DMS 273 (cell line): ENCODE results near the gene MBNL1.
"Not testable (repeated sequence)": the region's sequence is repeated elsewhere in the genome, so short reads cannot be mapped to it uniquely, and the experiment has no call there.

Experiments
- DNase-seq: peaks from one replicate; lab custom pipeline; 2025; ENCODE audit not compliant: unreplicated experiment; lab: John Stamatoyannopoulos, UW

Gene MBNL1

GRCh38 chr3:152317184-152317583 lies 48.5 kb downstream of the MBNL1 start:
- no peak for DNase-seq

GRCh38 chr3:152317956-152318355 lies 49.2 kb downstream of the MBNL1 start:
- no peak for DNase-seq

- no peak for DNase-seq
Observed at GRCh38 chr3:152318512-152318911, 49.8 kb downstream of the MBNL1 start.

GRCh38 chr3:152319256-152319655 lies 50.5 kb downstream of the MBNL1 start:
- DNase-seq: no peak

GRCh38 chr3:152319831-152320617 lies 51.3 kb downstream of the MBNL1 start:
- peak; percentile 53 for DNase-seq

GRCh38 chr3:152321200-152321954 lies 52.6 kb downstream of the MBNL1 start:
- DNase-seq: no peak

- no peak for DNase-seq
Observed at GRCh38 chr3:152321955-152322377, 53.2 kb downstream of the MBNL1 start.

GRCh38 chr3:152322756-152323155 lies 54.0 kb downstream of the MBNL1 start:
- no peak for DNase-seq

- DNase-seq: no peak
Observed at GRCh38 chr3:152323834-152324233, 55.1 kb downstream of the MBNL1 start.

GRCh38 chr3:152325136-152325535 lies 56.4 kb downstream of the MBNL1 start:
- no peak for DNase-seq

- no peak for DNase-seq
Observed at GRCh38 chr3:152327203-152327602, 58.5 kb downstream of the MBNL1 start.

- DNase-seq: no peak
Observed at GRCh38 chr3:152328841-152329240, 60.1 kb downstream of the MBNL1 start.

- DNase-seq: no peak
Observed at GRCh38 chr3:152330559-152330958, 61.8 kb downstream of the MBNL1 start.

- no peak for DNase-seq
Observed at GRCh38 chr3:152331018-152331541, 62.4 kb downstream of the MBNL1 start.

GRCh38 chr3:152331998-152332397 lies 63.3 kb downstream of the MBNL1 start:
- DNase-seq: no peak

- DNase-seq: no peak
Observed at GRCh38 chr3:152333928-152334327, 65.2 kb downstream of the MBNL1 start.

GRCh38 chr3:152334761-152335160 lies 66.0 kb downstream of the MBNL1 start:
- DNase-seq: no peak

- no peak for DNase-seq
Observed at GRCh38 chr3:152335273-152335672, 66.5 kb downstream of the MBNL1 start.

GRCh38 chr3:152337337-152337736 lies 68.6 kb downstream of the MBNL1 start:
- not testable (repeated sequence) for DNase-seq

GRCh38 chr3:152338159-152338720 lies 69.5 kb downstream of the MBNL1 start:
- no peak for DNase-seq

- DNase-seq: no peak
Observed at GRCh38 chr3:152339881-152340505, 71.3 kb downstream of the MBNL1 start.
